Duodenal mucosa (tissue), 2 donors: ENCODE measurements around the gene ERN2.

Experiments
- H3K27ac ChIP-seq: one replicate; pipeline ENCODE4 v1.7.0; 2013; ENCODE audit warnings: low read depth, low read length
- H3K27me3 ChIP-seq, 2 donors: one replicate each; pipeline ENCODE4 v1.7.0; 2013; ENCODE audit warnings: low read length in 2 of 2, control low read depth in 1 of 2; ENCODE audit not compliant: insufficient read depth in 2 of 2, control insufficient read depth in 1 of 2
- H3K36me3 ChIP-seq, 2 donors: one replicate each; pipeline ENCODE4 v1.7.0; 2013; ENCODE audit warnings: low read length in 2 of 2, control low read depth in 1 of 2; ENCODE audit not compliant: insufficient read depth in 2 of 2, control insufficient read depth in 1 of 2
- H3K4me1 ChIP-seq, 2 donors: one replicate each; pipeline ENCODE4 v1.7.0; 2013; ENCODE audit warnings: low read length in 2 of 2, control low read depth in 1 of 2; ENCODE audit not compliant: insufficient read depth in 2 of 2, control insufficient read depth in 1 of 2
- H3K4me3 ChIP-seq, 2 donors: one replicate each; pipeline ENCODE4 v1.7.0; 2013; ENCODE audit warnings: low read length in 2 of 2, low read depth in 1 of 2
- H3K9ac ChIP-seq, 2 donors: one replicate each; pipeline ENCODE4 v1.7.0; 2013; ENCODE audit warnings: low read length in 2 of 2, low read depth in 1 of 2
- H3K9me3 ChIP-seq, 2 donors: one replicate each; pipeline ENCODE4 v1.7.0; 2013; ENCODE audit warnings: low read length in 2 of 2, control low read depth in 1 of 2; ENCODE audit not compliant: control insufficient read depth in 1 of 2

The ERN2 gene

DNA sequence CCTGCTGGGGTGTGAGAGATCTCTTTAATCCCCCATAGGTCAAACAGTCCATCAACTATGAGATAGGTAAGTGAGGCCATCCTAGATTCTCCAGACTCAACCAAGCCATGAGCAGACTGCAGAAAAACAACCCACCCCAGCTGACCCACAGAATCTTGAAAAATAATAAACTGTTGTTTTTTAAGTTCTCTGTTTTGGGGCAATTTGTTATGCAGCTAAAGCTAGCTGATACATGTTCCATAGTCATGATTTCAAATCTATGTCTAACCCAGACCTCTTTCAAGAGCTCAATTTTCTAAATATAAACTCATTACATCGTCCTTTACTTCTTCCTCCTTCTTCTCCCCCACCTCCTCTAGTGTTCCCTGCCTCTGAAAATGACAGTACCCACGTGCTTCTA is 10.1 kb downstream of the ERN2 start:
- no peak overlapping the region for H3K27ac ChIP-seq
- H3K9ac ChIP-seq = no peak overlapping the region
- H3K9me3 ChIP-seq = no peaks in the 10 kb centered on the region
- H3K27me3 ChIP-seq = no peaks in the 10 kb centered on the region
- H3K4me3 ChIP-seq = no peak overlapping the region
- peaks cover 5 to 46% of the 10 kb centered on the region in 2 donors for H3K36me3 ChIP-seq
- H3K4me1 ChIP-seq = peaks cover 5 to 8% of the 10 kb centered on the region in 2 donors

DNA sequence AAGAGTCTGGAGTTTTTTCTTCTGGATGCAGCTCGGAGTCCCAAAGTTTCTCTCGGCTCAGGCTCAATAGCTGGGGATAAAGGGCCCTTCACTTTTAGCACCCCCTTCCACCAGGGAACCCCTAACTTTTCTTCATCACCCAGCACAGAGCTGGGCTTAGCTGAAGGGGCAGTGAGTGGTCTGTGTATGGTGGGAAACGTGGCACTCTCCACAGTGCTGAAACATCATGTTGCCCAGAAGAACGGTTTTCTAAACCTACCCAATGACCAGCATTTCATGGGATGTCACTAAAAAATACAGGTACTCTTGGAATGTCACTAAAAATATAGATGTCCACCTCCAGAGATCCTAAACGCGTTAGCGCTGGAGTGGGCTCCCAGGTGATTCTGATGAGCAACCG is 12.0 kb downstream of the ERN2 start:
- H3K9ac ChIP-seq = no peak overlapping the region
- peaks cover 6 to 29% of the 10 kb centered on the region in 2 donors for H3K36me3 ChIP-seq
- no peaks in the 10 kb centered on the region for H3K9me3 ChIP-seq
- H3K4me3 ChIP-seq = no peak overlapping the region
- no peak overlapping the region for H3K27ac ChIP-seq
- H3K4me1 ChIP-seq = peaks cover 5 to 8% of the 10 kb centered on the region in 2 donors
- H3K27me3 ChIP-seq = no peaks in the 10 kb centered on the region

DNA sequence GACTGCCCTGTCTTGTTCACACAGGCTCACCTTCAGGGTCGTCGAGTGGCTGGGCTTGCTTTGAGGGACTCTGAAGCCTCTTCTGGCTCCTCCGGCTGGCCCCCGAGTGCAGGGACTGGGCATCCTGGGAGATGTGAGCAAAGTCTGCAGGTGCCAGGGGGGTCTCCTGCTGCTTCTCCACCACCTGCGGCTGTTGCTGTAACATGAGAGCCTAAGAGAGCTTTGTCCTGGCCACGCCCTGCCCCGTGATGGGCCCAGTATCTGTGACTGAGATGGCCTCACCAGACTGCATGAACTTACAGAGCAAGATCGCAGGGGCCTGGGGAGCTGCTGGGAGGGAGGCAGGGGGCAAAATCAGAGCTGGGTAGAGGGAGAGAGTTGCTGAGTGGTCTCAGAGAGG is 12.5 kb downstream of the ERN2 start:
- Histone ChIP-seq H3K27ac (no peak overlapping the region), H3K9me3 (no peaks in the 10 kb centered on the region), H3K9ac (no peak overlapping the region), H3K36me3 (peaks cover 6 to 29% of the 10 kb centered on the region in 2 donors), H3K4me1 (peaks cover 5 to 8% of the 10 kb centered on the region in 2 donors), H3K4me3 (no peak overlapping the region), H3K27me3 (no peaks in the 10 kb centered on the region)

GRCh38 chr16:23700093-23700492 is 12.9 kb downstream of the ERN2 start:
- Histone ChIP-seq H3K27ac (no peak overlapping the region), H3K36me3 (peaks cover 6 to 26% of the 10 kb centered on the region in 2 donors), H3K4me3 (no peak overlapping the region), H3K9me3 (no peaks in the 10 kb centered on the region), H3K4me1 (peaks cover 5 to 8% of the 10 kb centered on the region in 2 donors), H3K27me3 (no peaks in the 10 kb centered on the region), H3K9ac (no peak overlapping the region)

- H3K27ac ChIP-seq = peak overlapping the region; percentile 53
- H3K4me1 ChIP-seq = peaks cover 5 to 8% of the 10 kb centered on the region in 2 donors
- H3K27me3 ChIP-seq = no peaks in the 10 kb centered on the region
- peaks cover 9 to 24% of the 10 kb centered on the region in 2 donors for H3K36me3 ChIP-seq
- peak overlapping the region in 1 of 2 donors; percentile 21 for H3K4me3 ChIP-seq
- peak overlapping the region; percentile 25 to 34 for H3K9ac ChIP-seq
- H3K9me3 ChIP-seq = no peaks in the 10 kb centered on the region
These were observed 13.9 kb downstream of the ERN2 start for GRCh38 chr16:23699100-23699499.

DNA sequence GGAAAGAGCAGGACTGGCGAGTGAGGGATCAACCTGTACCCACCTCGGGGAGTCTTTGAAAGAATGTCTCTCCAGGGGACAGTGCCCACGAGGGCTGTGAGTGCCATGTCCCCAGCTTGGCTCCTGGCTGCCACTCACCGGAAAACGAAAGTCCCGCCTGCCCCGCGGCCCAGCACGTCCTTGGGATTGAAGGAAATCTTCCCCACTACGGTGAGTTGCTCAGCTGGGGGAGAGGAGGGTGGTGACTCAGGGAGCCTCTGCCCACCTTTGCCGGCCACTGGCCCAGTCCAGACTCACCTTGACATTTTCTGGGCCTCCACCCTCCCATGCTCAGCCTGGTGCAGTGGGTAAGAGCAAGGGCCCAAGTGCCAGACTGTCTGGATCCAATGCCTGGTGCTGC is 17.3 kb downstream of the ERN2 start:
- H3K27ac ChIP-seq = no peak overlapping the region
- peaks cover 20 to 31% of the 10 kb centered on the region in 2 donors for H3K36me3 ChIP-seq
- H3K4me1 ChIP-seq = peaks cover 5 to 8% of the 10 kb centered on the region in 2 donors
- no peak overlapping the region for H3K9ac ChIP-seq
- no peaks in the 10 kb centered on the region for H3K27me3 ChIP-seq
- H3K9me3 ChIP-seq = no peaks in the 10 kb centered on the region
- H3K4me3 ChIP-seq = no peak overlapping the region

DNA sequence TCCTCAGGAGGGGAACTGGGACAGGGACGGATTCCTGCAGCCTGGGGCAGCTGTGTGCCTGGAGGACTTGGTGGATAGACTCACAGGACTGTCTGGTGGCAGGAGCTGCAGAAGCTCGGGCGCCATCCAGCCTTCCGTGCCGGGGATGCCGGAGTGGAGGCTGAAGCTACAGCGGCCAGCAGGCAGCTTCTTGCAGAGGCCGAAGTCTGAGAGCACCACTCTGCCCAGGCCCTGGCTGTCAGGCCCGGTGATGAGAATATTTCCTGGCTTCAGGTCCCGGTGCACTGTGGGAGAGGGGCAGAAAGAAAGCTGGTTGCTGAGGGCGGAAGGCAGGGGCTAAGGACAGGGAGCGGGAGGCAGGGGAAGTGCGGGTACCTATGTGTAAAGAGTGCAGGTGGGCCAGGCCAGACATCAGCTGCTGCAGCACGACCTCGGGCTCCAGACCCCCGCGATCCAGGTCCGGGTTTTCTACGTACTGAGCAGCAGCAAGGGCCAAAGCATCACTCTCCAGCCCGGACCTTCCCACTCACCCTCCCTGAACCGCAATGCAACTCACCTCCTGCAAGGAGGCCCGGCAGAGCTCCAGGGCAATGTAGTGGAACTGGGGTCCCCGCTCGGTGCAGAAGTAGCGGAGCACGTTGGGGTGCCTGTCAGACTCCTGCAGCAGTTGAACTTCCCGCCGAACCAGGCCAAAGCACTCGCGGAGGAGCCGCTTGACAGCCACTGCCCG is 18.2 kb downstream of the ERN2 start:
- H3K36me3 ChIP-seq = peaks cover 27 to 37% of the 10 kb centered on the region in 2 donors
- peak overlapping the region in 1 of 2 donors; percentile 36 for H3K4me3 ChIP-seq
- H3K27ac ChIP-seq = no peak overlapping the region
- peaks cover 5 to 8% of the 10 kb centered on the region in 2 donors for H3K4me1 ChIP-seq
- no peak overlapping the region for H3K9ac ChIP-seq
- no peaks in the 10 kb centered on the region for H3K27me3 ChIP-seq
- H3K9me3 ChIP-seq = no peaks in the 10 kb centered on the region

GRCh38 chr16:23694265-23694643 is 18.8 kb downstream of the ERN2 start:
- H3K27me3 ChIP-seq = no peaks in the 10 kb centered on the region
- no peak overlapping the region for H3K27ac ChIP-seq
- H3K9ac ChIP-seq = no peak overlapping the region
- H3K9me3 ChIP-seq = no peaks in the 10 kb centered on the region
- no peak overlapping the region for H3K4me3 ChIP-seq
- H3K36me3 ChIP-seq = peaks cover 30 to 42% of the 10 kb centered on the region in 2 donors
- peaks cover 5 to 6% of the 10 kb centered on the region in 2 donors for H3K4me1 ChIP-seq

DNA sequence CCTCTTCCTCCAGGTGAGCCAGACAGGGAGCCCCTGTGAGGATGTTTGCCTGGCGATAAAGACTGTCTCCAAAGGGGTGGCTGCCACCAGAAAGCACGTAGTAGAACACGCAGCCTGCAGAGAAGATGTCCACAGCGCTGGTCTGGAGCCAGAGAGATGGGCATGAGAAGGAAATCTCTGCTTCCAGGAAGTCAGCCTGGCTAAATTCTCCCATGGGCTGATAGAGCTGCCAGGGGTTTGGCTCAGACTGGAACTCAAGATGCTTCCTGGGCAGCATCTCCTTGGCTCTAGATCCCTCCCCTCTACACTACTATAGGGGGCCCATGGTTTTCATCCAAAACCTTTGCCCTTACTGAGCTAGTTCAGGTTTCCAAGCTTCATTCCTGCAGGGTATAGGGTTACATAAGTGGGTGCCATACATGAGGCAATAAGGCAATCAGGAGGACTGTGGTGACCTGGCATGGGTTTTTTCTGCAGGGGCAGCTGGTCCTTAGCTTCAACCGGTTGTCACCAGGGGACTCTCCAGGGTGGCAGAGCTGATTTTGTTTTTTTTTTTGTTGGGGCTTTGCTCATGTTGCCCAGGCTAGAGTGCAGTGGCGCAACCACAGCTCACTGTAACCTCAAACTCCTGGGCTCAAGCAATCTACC is 20.7 kb downstream of the ERN2 start:
- Histone ChIP-seq H3K36me3 (peaks cover 33 to 62% of the 10 kb centered on the region in 2 donors), H3K9ac (no peak overlapping the region), H3K9me3 (no peaks in the 10 kb centered on the region), H3K4me1 (no peaks in the 10 kb centered on the region), H3K4me3 (no peak overlapping the region), H3K27ac (no peak overlapping the region), H3K27me3 (no peaks in the 10 kb centered on the region)

GRCh38 chr16:23691483-23692189 is 21.4 kb downstream of the ERN2 start:
- no peaks in the 10 kb centered on the region for H3K9me3 ChIP-seq
- no peaks in the 10 kb centered on the region for H3K27me3 ChIP-seq
- peaks cover 32 to 67% of the 10 kb centered on the region in 2 donors for H3K36me3 ChIP-seq
- no peak overlapping the region for H3K27ac ChIP-seq
- no peak overlapping the region for H3K4me3 ChIP-seq
- no peak overlapping the region for H3K9ac ChIP-seq
- no peaks in the 10 kb centered on the region for H3K4me1 ChIP-seq
